ENCODE data around the gene PASK.
"Not testable (repeated sequence)": the region's sequence is repeated elsewhere in the genome, so short reads cannot be mapped to it uniquely, and the experiment has no call there.

PASK gene

GRCh38 chr2:241102239-241102803, 47.0 kb downstream of the PASK start, which contains the start of gene MTERF4:
Gene MTERF4, minus strand, starts transcription at chr2:241102287. Its CDS starts 14 bp downstream, at chr2:241102273.
- peak; percentile 87 to 89 for DNase-seq

GRCh38 chr2:241099246-241099645, 50.0 kb downstream of the PASK start:
- no peak for DNase-seq

- DNase-seq = no peak
These were observed 52.3 kb downstream of the PASK start for GRCh38 chr2:241096979-241097378.

GRCh38 chr2:241095594-241096290, 53.5 kb downstream of the PASK start:
- DNase-seq = peak; percentile 57 to 78

- DNase-seq = no peak
These were observed 54.3 kb downstream of the PASK start for GRCh38 chr2:241094924-241095420.

- no peak for DNase-seq
These were observed 55.1 kb downstream of the PASK start for GRCh38 chr2:241094172-241094571.

- DNase-seq = not testable (repeated sequence)
These were observed 56.0 kb downstream of the PASK start for GRCh38 chr2:241093133-241093781.

GRCh38 chr2:241092677-241093076, 56.6 kb downstream of the PASK start:
- no peak for DNase-seq

- DNase-seq = no peak
These were observed 57.4 kb downstream of the PASK start for GRCh38 chr2:241091734-241092445.

- DNase-seq = no peak
These were observed 58.1 kb downstream of the PASK start for GRCh38 chr2:241091201-241091600.

GRCh38 chr2:241088791-241089732, 60.2 kb downstream of the PASK start:
- no peak for DNase-seq

GRCh38 chr2:241088376-241088775, 60.9 kb downstream of the PASK start:
- DNase-seq = no peak

- no peak for DNase-seq
These were observed 61.6 kb downstream of the PASK start for GRCh38 chr2:241087420-241088268.

GRCh38 chr2:241084856-241085444, 64.3 kb downstream of the PASK start:
- no peak for DNase-seq

- DNase-seq = no peak
These were observed 66.2 kb downstream of the PASK start for GRCh38 chr2:241083091-241083415.

- no peak for DNase-seq
These were observed 66.8 kb downstream of the PASK start for GRCh38 chr2:241082341-241083090.

- DNase-seq = no peak
These were observed 67.5 kb downstream of the PASK start for GRCh38 chr2:241081643-241082340.

- no peak for DNase-seq
These were observed 68.1 kb downstream of the PASK start for GRCh38 chr2:241081190-241081642.

All from CD4-positive, alpha-beta T cell treated with Interleukin-4 for 1 hour (primary cell).